Putamen (tissue), 1 donor: ENCODE results near the gene NAALADL2.

Experiments
- DNase-seq: peaks from one replicate; pipeline ENCODE4 v3.0.0-alpha.2; 2016; ENCODE audit warnings: low spot score

NAALADL2 gene

DNA sequence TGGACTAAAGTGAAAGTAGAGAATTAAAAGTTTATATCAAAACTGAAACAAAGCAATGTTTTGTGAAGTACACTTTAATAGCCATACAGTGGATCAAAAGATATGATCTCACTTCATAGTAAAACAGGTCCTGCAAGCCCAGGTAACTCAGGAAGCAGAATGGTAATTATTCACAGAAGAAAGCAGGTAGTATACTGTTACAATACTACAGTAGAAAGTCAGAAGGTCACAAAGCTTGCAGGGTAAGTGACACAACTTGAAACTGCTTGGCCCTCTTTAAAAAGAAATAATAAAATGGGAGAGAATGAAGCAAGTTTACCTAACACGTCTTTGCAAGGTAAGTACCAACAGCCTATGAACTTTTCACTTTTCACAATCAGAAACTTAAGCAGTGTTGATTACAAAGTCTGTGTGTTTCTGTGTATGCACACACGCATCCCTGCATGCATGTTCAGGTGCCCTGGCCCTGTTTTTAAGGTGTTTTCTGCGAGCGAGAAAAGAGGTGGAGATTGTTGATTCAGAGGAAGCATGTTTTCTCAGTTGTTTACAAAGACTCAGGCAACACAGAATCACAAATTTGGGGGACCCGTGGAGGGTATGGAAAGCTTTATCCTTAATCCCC is at the start of gene NAALADL2:
TSS of gene NAALADL2 (plus strand) at position 221 of the 622 bp plus-strand sequence.
- DNase-seq, result no peak

DNA sequence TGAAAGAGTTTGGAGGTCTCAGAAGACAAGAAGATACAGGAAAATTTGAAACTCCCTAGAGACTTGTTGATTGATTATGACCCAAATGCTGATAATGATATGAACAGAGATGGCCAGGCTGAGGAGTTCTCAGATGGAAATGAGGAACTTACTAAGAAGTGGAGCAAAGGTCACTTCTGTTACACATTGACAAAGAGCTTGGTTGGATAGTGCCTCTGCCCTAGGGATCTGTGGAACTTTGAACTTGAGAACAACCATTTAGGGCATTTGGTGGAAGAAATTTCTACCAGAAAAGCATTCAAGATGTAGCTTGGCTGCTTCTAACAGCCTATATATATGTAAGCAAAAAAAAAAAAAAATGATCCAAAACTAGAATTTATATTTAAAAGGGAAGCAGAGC is 48.9 kb upstream of the NAALADL2 start:
- DNase-seq, result no peak

DNA sequence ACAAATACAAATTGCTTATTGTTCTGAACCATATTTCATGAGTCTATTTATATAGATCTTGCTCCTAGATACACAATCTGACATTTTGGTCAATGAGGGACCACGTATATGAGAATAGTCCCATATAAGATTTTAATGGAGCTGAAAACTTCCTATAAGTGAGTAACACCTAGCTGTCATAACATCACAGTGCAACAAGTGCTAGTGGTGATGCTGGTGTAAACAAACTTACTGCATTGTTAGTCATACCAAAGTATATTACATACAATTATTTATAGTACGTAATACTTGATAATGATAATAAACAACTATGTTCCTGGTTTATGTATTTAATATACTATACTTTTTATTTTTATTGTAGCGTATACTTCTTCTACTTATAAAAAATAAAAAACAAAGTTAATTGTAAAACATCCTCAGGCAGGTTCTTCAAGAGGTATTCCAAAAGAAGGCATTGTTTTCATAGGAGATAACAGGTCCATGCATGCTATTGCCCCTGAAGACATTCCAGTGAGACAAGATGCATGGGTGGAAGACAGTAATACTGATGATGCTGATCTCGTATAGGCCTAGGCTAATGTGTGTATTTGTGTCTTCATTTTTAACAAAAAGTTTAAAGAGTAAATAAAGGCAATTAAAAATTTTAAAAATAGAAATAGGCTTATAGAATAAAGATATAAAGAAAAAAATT is 46.8 kb upstream of the NAALADL2 start:
- DNase-seq, result no peak

DNA sequence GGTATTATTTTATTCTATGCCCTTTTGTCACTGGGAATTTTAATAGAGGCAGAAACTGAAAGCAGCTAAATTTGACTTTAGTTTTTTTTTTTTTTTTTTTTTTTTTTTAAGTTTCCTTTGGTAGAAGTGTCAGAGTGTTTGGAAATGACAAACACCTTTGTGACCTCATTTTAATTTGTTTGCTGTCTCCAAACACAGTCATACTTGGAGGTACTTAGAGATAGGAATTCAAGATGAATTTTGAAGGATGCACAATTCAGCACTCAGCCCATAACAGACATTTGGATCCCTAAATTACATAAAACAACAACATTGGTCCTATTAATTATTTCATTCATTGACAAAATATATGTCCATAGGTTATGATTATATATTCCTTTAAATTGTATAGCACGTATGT is 43.4 kb upstream of the NAALADL2 start:
- DNase-seq, result no peak

DNA sequence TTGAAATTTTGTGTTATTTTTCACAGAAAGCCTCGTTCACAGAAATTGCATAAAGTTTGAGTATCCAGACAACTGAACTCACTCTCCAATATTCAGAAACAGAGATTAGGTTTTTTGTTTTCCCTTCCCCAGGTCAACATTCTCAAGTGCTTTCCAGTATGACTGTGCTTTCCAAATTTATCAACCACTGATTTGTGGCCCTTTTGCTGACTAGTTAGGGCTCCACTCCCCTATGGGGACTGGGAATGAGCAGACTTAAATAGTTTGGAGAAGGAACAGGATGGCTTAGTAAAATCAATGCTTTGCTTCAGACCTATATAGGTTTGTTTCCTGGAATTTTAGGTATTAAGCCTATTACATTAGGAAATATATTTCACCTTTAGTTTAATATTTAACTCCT is 38.2 kb upstream of the NAALADL2 start:
- no peak for DNase-seq

DNA sequence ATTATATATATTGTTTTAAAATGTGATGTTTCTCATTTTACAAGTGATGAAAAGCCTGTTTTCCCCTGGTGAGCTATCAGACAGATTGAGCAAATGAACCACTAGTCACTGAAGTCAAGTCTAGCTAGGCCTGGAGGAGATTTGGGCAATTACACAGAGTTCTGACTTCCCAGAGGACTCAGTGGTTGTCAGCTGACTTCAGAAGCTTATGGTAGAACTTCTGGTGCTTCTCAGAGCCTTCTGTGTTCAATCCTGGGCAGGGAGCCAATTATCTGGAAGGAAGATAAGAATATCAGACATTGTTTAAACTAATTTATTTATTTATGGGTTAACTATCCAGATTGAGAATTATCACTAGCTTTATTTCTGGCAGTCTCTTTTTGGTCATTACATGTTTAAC is 37.7 kb upstream of the NAALADL2 start:
- peak; percentile 32 for DNase-seq

DNA sequence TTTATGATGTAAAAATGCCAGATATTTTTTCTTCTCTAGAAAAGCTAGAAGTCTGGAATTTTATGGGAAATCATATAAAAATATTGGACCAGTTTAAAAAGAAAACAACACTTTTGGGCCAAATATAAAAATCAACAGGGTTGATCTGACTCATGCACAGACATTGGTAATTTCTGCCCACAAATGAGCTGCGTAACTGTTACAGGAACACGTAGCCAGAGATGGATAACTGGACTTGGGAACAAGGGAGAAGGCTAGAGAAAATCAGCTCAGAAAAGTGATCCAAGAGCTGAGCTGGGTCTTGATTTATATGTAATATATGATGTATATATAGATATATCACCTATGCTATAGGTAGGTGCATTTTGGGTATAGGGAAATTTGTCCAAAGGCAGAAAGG is 36.8 kb upstream of the NAALADL2 start:
- no peak for DNase-seq

DNA sequence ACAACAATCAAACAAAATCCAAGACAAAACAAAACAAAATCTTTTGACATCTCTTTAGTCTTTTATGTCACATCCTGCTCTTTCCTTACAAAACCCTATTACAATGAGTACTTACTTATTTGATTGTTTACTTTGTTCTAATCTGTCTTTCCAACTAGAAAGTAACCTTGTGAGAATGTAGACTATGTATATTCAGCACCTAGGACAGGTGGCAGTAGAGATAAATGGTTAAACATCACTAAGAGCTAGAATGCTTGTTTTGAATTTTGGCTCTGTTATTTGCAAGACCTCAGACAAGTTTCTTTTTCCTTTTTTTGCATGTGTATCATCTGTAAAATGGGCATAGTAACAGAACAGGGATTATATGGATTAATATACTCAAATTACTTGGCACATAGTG is 33.1 kb upstream of the NAALADL2 start:
- DNase-seq, result no peak

DNA sequence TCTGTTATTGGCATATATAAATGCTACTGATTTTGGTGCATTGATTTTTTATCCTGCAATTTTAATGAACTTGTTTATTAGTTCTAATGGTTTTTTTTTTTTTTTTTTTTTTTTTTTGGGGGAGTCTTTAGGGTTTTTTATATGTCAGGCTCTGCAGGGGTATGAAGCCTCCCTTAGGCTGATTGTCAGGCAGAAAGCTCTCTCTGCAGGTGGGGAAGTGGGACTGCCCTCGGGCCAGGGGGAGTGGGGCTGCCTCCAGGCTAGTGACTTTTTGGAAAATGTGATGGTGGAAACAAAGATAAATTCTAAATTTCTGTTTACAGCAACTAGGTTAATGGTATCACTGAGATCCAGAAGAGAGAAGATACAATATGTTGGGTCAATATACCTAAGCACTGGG is 14.4 kb upstream of the NAALADL2 start:
- no peak for DNase-seq

DNA sequence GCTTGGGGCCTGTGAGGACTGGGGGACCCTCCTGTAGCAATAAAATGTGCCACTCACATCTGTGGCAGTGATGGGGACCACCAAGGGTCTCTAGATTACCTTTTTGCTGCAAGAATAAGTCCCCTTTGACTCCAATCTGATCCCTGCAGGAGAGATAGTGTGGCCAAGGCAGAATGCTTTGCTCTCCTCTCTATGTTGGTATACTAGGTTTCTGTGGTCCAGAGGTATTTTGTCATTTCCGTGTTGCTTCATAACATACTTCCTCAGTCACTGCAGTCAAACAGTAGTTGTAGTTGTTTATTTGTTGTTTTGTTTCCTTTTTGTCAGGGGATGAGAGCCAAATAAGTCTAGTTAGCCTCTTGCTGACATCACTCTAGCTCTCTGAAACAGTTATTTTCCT is 13.1 kb upstream of the NAALADL2 start:
- no peak for DNase-seq

DNA sequence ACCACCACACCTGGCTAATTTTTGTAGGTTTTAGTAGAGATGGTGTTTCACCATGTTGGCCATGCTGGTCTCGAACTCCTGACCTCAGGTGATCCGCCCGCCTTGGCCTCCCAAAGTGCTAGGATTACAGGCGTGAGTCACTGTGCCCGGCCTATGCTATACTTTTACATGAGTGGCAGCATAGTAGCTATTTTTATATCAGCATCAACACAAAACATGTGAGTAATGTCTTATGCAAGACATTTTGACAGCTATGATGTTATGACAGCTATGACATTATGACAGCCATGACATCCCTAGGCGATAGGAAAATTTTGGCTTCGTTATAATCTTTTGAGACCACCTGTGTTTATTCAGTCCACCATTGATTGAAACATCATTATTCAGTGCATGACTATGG is 4.1 kb upstream of the NAALADL2 start:
- no peak for DNase-seq

DNA sequence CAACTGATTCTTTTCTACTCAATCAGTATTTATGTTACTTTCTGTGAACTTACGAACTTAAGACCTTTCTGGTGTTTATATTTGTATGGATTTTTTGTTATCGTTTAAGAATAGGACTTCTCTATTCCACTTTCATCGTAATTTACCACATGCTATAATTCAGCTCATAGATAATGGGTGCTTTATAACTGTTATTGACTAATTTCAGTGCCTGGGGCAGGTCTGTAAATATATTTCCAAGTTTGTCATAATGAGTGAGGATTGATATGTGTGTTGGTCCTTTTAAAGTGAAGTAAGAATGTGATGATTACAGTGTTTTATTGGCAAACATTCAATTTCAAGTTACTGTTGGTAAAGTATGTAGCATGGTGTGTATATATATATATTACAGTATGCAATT is 1.8 kb upstream of the NAALADL2 start:
- DNase-seq, result no peak

DNA sequence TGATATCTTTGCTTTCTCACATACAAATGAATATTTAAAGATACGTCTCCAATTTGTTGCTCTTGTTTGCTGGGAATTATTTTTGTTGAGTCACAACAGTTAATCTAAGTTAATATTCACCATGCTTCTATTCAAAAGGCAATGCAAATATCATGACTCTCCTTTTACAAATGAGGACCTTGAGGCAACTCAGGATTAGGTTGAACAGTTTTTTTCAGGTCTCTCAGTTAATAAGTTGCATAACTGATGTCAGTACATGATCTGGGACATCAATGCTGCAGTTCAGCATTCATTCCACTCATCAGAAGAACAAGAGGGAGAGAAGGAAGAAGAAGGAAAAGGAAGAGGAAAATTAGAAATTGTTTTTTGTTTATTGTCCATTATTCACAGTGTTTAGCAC is 781 bp upstream of the NAALADL2 start:
- DNase-seq, result no peak

DNA sequence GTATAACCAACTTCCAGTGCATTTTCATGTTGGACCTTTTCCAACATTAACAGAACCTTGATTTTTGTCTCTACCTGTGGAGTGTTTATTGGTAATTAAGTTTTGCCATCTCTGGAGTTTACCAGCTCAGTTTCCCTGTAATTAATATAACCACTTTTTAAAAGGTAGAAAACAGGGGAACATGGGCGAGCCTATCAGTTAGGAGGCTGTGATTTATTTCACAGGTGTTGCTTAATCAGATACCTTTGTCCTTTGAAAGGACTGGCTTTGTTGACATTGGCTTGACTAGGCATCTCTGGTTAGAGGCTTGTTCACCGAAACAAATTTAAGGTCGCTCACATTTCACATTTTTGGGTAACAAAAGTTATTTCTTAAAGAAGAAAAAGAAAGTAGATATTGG is 622 bp downstream of the NAALADL2 start:
- DNase-seq, result no peak

DNA sequence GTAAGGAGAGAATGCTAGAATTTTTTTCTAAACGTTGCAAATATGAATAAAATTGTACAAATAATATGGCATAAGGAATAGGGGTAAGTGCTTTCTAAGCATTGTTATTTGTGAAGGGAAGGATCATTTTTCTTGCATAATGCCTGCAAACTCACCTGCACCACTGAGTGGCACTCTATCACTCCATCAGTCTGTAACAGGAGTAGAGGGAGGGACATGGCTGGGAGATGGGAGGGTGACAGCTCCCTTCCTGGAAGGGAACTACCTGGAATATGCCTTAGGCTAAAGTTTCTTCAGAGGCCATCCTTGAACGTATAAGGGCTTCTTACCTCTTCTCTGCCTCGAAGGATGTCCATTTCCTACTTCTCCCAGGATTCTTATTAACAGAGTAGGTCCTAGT is 3.0 kb downstream of the NAALADL2 start:
- DNase-seq, result no peak

DNA sequence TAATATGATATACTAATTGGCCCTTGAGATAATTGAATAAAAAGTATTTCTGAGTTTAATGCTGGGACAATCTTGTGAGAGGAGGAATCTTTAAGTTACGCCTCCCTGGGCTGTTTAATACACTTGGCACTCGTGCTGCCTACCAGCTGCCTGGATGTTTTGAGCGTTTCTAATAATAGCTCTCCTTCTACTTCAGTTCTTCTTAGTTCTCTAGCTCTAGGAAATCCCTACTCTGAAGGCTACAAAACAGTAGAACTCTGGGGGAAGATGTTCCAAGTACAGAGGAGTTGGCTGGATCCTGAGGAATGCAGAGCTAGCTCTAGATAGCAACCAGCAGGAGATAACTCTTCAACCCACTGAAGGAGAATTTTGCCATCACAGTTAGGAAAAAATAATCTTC is 3.5 kb downstream of the NAALADL2 start:
- peak; percentile 1 for DNase-seq

DNA sequence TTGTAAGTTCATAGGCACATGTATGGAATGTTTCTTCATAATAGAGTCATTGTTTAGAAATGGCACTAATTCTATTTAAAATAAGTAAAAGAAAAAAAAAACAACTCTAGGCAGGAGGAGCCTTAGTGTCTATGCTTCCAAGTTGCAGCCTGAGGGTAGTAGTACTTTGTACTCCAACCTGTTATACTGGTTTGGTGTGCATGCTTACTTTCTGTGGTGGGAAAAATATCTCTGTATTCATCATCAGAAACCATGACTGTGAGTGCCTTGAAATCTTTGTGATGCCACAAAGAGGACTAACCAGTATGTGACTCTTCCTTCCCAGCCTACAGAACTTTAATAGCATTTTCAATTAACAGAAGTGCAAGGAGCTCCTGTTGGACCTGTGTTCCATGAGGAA is 4.4 kb downstream of the NAALADL2 start:
- no peak for DNase-seq

DNA sequence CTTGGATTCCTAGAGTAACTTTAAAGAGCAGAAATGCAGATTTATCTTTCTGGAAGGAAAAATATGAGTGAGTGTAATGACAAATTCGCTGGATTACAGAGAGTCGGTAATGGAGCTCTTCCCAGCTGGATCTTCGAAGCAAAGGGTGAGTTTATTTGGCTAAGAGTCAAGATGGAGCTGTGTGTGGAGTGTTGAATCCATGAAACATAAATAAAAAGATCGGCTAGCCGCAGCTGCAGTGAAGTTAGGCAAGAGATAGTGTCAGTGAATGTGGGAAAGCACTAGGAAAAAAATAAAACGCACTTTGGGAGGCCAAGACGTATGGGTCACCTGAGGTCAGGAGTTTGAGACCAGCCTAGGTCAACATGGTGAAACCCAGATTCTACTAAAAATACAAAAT is 10.3 kb downstream of the NAALADL2 start:
- DNase-seq, result no peak

DNA sequence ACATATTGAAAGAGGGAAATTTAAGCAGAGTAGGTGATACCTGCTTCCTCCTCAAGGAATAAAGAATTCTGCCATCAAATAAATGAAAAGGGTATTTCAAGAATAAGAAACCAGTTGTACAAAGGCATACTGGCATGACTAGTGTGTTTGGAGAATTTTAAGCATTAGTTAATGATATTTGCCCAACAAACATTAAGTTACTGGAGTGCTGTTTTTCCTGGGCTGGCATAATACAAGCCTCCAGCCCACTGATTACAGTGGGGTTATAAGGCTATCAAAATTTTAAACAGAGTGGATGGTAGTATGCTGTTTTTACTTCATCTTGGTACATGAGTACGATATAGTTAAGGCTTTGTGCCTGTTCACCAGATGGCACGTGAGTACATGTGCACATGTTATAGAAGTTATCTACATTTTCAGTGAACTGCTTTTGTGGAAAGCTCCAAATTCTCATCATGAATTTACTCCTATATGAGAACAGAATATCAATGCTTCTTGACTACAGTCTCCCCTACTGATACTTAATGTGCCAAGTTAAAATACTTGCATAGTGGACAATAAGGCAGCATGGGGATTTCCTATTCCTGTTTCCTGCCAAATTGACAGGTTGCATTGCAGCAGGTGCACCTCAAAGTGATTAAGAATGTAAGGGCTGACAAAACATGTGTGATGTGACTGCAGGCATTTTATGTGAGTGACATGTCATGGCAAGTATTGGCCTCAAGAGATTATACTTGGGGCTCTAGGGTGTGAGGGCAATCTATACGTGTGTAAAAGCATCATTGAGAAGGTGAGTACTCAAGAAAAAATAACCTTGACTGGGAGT is 14.9 kb downstream of the NAALADL2 start:
- DNase-seq, result no peak

DNA sequence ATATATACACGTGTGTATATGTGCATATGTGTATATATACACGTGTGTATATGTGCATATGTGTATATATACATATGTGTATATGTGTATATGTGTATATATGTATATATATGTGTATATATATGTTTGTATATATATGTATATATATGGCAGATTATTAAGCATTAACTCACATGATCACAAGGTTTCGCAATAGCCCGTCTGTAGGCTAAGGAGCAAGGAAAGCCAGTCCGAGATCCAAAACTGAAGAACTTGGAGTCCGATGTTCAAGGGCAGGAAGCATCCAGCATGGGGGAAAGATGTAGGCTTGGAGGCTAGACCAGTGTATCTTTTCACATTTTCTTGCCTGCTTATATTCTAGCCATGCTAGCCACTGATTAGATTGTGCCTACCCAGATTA is 23.7 kb downstream of the NAALADL2 start:
- no peak for DNase-seq

DNA sequence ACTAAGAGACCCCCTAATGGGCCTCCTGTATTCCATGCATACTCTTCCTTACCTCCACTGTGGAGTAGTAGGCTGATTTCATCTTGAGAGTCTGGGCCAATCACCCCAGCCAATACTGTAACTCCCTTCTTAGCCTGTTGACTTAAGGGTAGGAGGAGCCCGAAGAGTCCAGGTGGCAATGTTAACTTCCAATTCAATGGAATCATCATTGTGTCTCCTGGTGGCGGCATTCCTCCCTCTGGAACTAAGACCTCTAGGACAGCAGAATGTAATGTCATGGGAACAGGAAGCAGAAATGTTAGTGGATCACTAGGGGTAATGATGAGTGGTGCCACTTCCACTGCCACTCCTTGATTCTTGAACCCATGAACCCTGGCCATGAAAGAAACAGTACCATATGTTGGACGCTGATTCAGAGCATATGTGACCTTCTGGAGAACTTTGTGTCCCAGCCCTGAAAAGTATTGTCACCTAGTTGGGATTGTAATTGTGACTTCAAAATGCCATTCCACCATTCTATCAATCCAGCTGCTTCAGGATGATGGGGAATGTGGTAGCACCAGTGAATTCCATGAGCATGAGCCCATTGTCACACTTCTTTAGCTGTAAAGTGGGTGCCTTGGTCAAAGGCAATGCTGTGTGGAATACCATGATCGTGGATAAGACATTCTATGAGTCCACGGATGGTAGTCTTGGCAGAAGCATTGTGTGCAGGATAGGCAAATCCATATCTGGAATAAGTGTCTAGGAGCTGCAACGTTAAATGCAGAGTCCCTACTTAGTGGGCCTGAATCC is 24.9 kb downstream of the NAALADL2 start:
- DNase-seq, result no peak

DNA sequence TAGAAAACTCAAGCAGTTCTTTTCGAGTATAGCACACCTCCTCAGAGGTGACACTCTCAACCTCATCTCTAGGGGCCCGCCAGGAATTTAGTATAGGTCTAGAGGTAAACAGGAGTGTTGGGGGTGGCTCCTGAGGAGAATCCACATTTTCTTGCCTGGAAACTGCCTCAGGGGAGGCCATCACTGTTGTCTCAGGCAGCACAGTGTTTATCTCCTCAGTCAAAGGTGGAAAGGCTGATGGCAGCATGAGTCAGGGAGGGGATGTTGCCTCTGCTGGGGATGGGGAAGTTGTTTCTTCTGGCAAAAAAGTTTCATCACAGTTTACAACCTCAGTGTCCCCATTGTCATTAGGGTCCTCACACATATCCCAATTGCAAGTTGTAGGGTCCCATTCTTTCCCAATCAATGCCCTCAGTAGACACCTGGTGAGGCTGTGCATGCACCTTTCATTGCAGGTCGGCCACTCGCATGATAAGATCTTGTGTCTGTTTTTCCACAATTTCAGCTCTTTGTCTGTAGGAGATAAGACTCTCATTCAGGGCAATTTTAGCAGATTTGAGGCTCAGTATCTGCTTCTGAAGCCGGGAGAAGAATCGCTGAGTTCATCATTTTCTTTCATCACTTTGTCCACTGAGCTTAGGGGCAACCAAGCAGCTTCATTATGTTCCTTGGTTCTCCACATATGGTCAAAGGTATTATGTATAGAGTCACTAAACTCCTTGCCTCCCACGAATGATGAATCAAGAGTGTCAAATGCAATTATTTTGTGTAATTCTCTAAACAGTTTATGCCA is 25.8 kb downstream of the NAALADL2 start:
- no peak for DNase-seq
